Measurements from ENCODE around the gene TBL1X. TPM values are rescaled to one million over a fixed set of nuclear protein-coding genes. Genes with fewer than 3 reads are reported as not detected.

The TBL1X gene
- total RNA-seq, 2 experiments from 2014 or later = 16.1 to 35.7 TPM

DNA sequence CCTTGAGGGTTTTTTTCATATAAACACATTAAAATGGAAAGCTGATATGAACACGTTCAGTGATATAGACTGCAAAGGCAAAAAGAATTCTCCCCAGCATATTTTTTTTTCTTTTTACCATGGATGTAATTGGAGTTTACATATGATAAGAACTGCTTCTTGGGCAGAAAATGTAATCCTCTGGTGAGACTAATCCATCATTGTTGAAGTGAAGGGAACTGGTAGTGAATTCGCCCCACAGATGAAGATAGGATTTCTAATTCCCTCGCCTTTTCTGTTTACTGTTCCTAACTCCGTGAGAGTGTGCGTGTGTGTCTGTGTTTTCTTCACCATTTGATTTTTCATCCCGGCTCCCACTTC is 211.9 kb downstream of the TBL1X start:
- Histone ChIP-seq H4K20me1 (ENCODE audit: insufficient read depth, low read length) (no peaks in the 10 kb centered on the region), H3K4me2 (ENCODE audit: low read length) (no peak overlapping the region), H3K79me2 (ENCODE audit: insufficient read depth, low read depth, low read length) (no peaks in the 10 kb centered on the region), H3K27ac (ENCODE audit: low read depth, low read length, poor library complexity, severe bottlenecking) (no peak overlapping the region), H3K4me1 (ENCODE audit: insufficient read depth, low read length, poor library complexity, severe bottlenecking) (no peaks in the 10 kb centered on the region), H2AFZ (ENCODE audit: low read length) (no peak overlapping the region), H3K9me2 (ENCODE audit: insufficient read depth, low read length) (no peaks in the 10 kb centered on the region), H3K36me3 (ENCODE audit: insufficient read depth, low read length) (no peaks in the 10 kb centered on the region), H3K4me3 (ENCODE audit: low read depth, low read length, poor library complexity, severe bottlenecking) (no peak overlapping the region), H3K9me3 (ENCODE audit: low read length) (no peaks in the 10 kb centered on the region)
- DNase-seq (ENCODE audit: low spot score) = no peak
- TF ChIP-seq CTCF (conservative IDR thresholded peaks at IDR 0.05; ENCODE audit: low read length) (no peak), EZH2phosphoT487 (IDR thresholded peaks at IDR 0.05; ENCODE audit: borderline replicate concordance, low read depth, low read length) (no peak)
- intact Hi-C loops (cut with micrococcal nuclease; ENCODE audit: unreplicated experiment) = no loop called here
- ChIA-PET CTCF (ENCODE audit: unreplicated experiment) (no interaction called here), POLR2A (no interaction called here)
- no TSS peak for BruUV-seq (replicated peaks)

DNA sequence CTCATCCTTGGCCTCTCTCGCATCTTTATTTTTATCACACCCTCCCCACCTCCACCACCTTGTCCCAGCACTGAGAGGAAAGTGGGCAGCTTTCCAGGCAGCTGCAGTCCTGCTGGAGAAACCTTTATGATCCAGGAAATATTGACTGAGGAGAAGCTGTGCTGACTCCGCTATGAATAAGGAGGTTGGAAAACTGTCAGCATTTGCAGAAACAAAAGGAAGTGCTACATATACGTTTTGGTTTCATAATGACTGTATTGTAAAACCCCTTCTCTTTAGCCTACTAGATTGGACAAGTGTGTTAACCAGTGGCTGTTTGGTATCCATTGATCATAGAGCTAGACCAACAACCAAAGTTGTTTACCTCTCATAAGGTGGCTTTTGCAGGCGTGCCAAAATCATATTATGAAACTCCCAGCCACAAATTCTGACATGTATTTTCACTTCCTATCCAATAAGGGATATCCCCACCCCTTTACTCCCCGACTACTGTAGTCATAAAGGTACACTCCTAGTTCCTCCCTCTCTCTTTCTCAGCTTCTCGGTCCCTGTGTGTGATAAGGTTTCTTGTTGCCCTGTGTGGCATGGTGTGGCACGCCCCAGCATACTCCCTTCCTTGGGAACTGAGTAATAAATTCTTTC is 212.4 kb downstream of the TBL1X start:
- DNase-seq (ENCODE audit: low spot score) = no peak
- intact Hi-C loops (cut with micrococcal nuclease; ENCODE audit: unreplicated experiment) = no loop called here
- BruUV-seq (replicated peaks) = no TSS peak
- Histone ChIP-seq H2AFZ (ENCODE audit: low read length) (no peak overlapping the region), H3K27ac (ENCODE audit: low read depth, low read length, poor library complexity, severe bottlenecking) (no peak overlapping the region), H3K9me3 (ENCODE audit: low read length) (no peaks in the 10 kb centered on the region), H3K36me3 (ENCODE audit: insufficient read depth, low read length) (no peaks in the 10 kb centered on the region), H3K4me3 (ENCODE audit: low read depth, low read length, poor library complexity, severe bottlenecking) (no peak overlapping the region), H4K20me1 (ENCODE audit: insufficient read depth, low read length) (no peaks in the 10 kb centered on the region), H3K79me2 (ENCODE audit: insufficient read depth, low read depth, low read length) (no peaks in the 10 kb centered on the region), H3K4me2 (ENCODE audit: low read length) (no peak overlapping the region), H3K4me1 (ENCODE audit: insufficient read depth, low read length, poor library complexity, severe bottlenecking) (no peaks in the 10 kb centered on the region), H3K9me2 (ENCODE audit: insufficient read depth, low read length) (no peaks in the 10 kb centered on the region)
- CTCF ChIA-PET (ENCODE audit: unreplicated experiment) = no interaction called here
- POLR2A ChIA-PET = no interaction called here
- TF ChIP-seq EZH2phosphoT487 (IDR thresholded peaks at IDR 0.05; ENCODE audit: borderline replicate concordance, low read depth, low read length) = no peak
- no peak for TF ChIP-seq CTCF (conservative IDR thresholded peaks at IDR 0.05; ENCODE audit: low read length)

- TF ChIP-seq EZH2phosphoT487 (IDR thresholded peaks at IDR 0.05; ENCODE audit: borderline replicate concordance, low read depth, low read length) (no peak), CTCF (conservative IDR thresholded peaks at IDR 0.05; ENCODE audit: low read length) (no peak)
- intact Hi-C loops (cut with micrococcal nuclease; ENCODE audit: unreplicated experiment) = no loop called here
- no peaks in the 10 kb centered on the region for H3K36me3 ChIP-seq (ENCODE audit: insufficient read depth, low read length)
- no peaks in the 10 kb centered on the region for H3K9me2 ChIP-seq (ENCODE audit: insufficient read depth, low read length)
- no peak overlapping the region for H3K4me3 ChIP-seq (ENCODE audit: low read depth, low read length, poor library complexity, severe bottlenecking)
- H3K9me3 ChIP-seq (ENCODE audit: low read length) = no peaks in the 10 kb centered on the region
- H3K4me2 ChIP-seq (ENCODE audit: low read length) = no peak overlapping the region
- H2AFZ ChIP-seq (ENCODE audit: low read length) = no peak overlapping the region
- ChIA-PET POLR2A (interaction anchor here (0.5 kb wide), 1 partner anchor 78 kb away, joined by 4 read pairs; no protein-coding TSS in a partner anchor), CTCF (ENCODE audit: unreplicated experiment) (no interaction called here)
- H4K20me1 ChIP-seq (ENCODE audit: insufficient read depth, low read length) = no peaks in the 10 kb centered on the region
- H3K4me1 ChIP-seq (ENCODE audit: insufficient read depth, low read length, poor library complexity, severe bottlenecking) = no peaks in the 10 kb centered on the region
- H3K79me2 ChIP-seq (ENCODE audit: insufficient read depth, low read depth, low read length) = no peaks in the 10 kb centered on the region
- no TSS peak for BruUV-seq (replicated peaks)
- no peak for DNase-seq (ENCODE audit: low spot score)
- no peak overlapping the region for H3K27ac ChIP-seq (ENCODE audit: low read depth, low read length, poor library complexity, severe bottlenecking)
These were observed 213.5 kb downstream of the TBL1X start for GRCh38 chrX:9678215-9678965.

Data from OCI-LY7 (cell line).